K562 (cell line): ENCODE results near the gene MALAT1. TPM values are rescaled to one million over a fixed set of nuclear protein-coding genes. Genes with fewer than 3 reads are reported as not detected.

Experiments
- CREB3L1 ChIP-seq: fragments of 450-650 bp; IDR thresholded peaks from 2 replicates; pipeline ENCODE4 v1.6.1; 2014; ENCODE audit warnings: low read depth, mild to moderate bottlenecking, moderate library complexity, borderline replicate concordance
- DDX20 ChIP-seq: fragments of 450-650 bp; IDR thresholded peaks from 2 replicates; pipeline ENCODE4 v1.6.1; 2016; ENCODE audit warnings: missing genetic modification characterization, low read depth, mild to moderate bottlenecking, missing compliant biosample characterization, moderate library complexity
- HDAC8 ChIP-seq: fragments of 450-650 bp; IDR thresholded peaks from 2 replicates; pipeline ENCODE4 v1.6.1; 2016; ENCODE audit warnings: mild to moderate bottlenecking, missing genetic modification characterization, moderate library complexity, missing compliant biosample characterization
- NFE2 ChIP-seq: IDR thresholded peaks from 2 replicates; pipeline ENCODE4 v1.6.1; 2014; ENCODE audit warnings: antibody characterized with exemption, low read depth
- NFIC ChIP-seq: fragments of 450-650 bp; IDR thresholded peaks from 2 replicates; pipeline ENCODE4 v1.6.1; 2017; ENCODE audit warnings: mild to moderate bottlenecking, inconsistent platforms
- NRF1 ChIP-seq, 2 experiments: fragments of 450-650 bp; IDR thresholded peaks in 1 of 2; conservative IDR thresholded peaks in 1 of 2; 2 replicates each; pipeline ENCODE4 v1.6.1; 2014; ENCODE audit warnings: mild to moderate bottlenecking in 2 of 2
- PRPF4 ChIP-seq: fragments of 200-400 bp; formaldehyde crosslinking; IDR thresholded peaks from one replicate; pipeline ENCODE4 v1.6.1; 2017; ENCODE audit warnings: low read length, low read depth, mild to moderate bottlenecking; ENCODE audit not compliant: insufficient read depth, poor library complexity, severe bottlenecking
- RBM14 ChIP-seq: fragments of 200-400 bp; formaldehyde crosslinking; IDR thresholded peaks from 2 replicates; pipeline ENCODE4 v1.6.1; 2018; ENCODE audit warnings: low read depth, mild to moderate bottlenecking, low read length, moderate library complexity, borderline replicate concordance; ENCODE audit not compliant: insufficient read depth
- SLC30A9 ChIP-seq: fragments of 250-450 bp; sonication (Bioruptor Pico); IDR thresholded peaks from 2 replicates; pipeline ENCODE4 v1.8.0; 2022; ENCODE audit warnings: mild to moderate bottlenecking, moderate library complexity
- ZMIZ1 ChIP-seq, 2 experiments: fragments of 150-350 bp in 1 of 2; IDR thresholded peaks; 2 replicates each; pipeline ENCODE4 v1.6.1; 2012 to 2016; ENCODE audit warnings: low read depth in 2 of 2, low read length in 2 of 2, mild to moderate bottlenecking in 1 of 2, moderate library complexity in 1 of 2
- ZNF444 ChIP-seq: fragments of 250-450 bp; sonication (Bioruptor Pico); IDR thresholded peaks from 2 replicates; pipeline ENCODE4 v1.4.0; 2020; ENCODE audit warnings: mild to moderate bottlenecking, moderate library complexity
- ZNF609 ChIP-seq: sonication (generic); formaldehyde crosslinking; IDR thresholded peaks from 2 replicates; pipeline ENCODE4 v1.8.1; 2023; ENCODE audit warnings: missing genetic modification reagents, mild to moderate bottlenecking, borderline replicate concordance
- polyA plus RNA-seq, 8 experiments: library from polyadenylated mRNA; depleted of rRNA in 4 of 8; stranded (reverse) in 5 of 8; unstranded in 3 of 8; fragments of >200 nt; fragmentation: Nextera tagmentation in 2 of 8; fragmentation: Illumina TruSeq in 1 of 8; extraction: Ambion mirVana in 2 of 8; extraction: Trizol in 1 of 8; gene quantifications; 2 replicates each; pipeline versions ENCODE4 v1.2.1 to v1.2.3, GENCODE V29; 2011 to 2014; ENCODE audit warnings: inconsistent platforms in 1 of 8, missing spikeins in 1 of 8
- total RNA-seq, 7 experiments: library from RNA; depleted of rRNA in 6 of 7; stranded (reverse); fragments of >200 nt in 6 of 7; fragmentation: Illumina TruSeq in 2 of 7; extraction: Trizol in 2 of 7; gene quantifications; 2 replicates each; pipeline versions ENCODE4 v1.2.1 to v1.2.3, GENCODE V29; 2011 to 2021; ENCODE audit warnings: low replicate concordance in 1 of 7
- TF ChIP-seq, protein P1 (sequence below): fragments of 450-650 bp; IDR thresholded peaks from 2 replicates; pipeline ENCODE4 v1.7.1; 2018; ENCODE audit warnings: mild to moderate bottlenecking, low read depth; ENCODE audit not compliant: partially characterized antibody

Gene MALAT1
- total and polyA plus RNA-seq, 9 of the 15 experiments (the other 6 are each of a cell fraction or from before 2014, with no cell fraction given), result 363 to 8,715 (median 2,351) TPM

GRCh38 chr11:65496304-65497140 lies 2.3 kb upstream of the MALAT1 start (continued):
- TF ChIP-seq ZNF609, result no peak
- TF ChIP-seq ZMIZ1 (IDR thresholded peaks at IDR 0.05; ENCODE audit: low read depth in 2 of 2, low read length in 2 of 2), result no peak
- TF ChIP-seq ZNF444, result 0 out of 2 replicates have a peak, but pooled peaks have one; percentile 52
- TF ChIP-seq NFIC, result no peak
- no peak for TF ChIP-seq DDX20 (tag)
- TF ChIP-seq, protein P1, sequence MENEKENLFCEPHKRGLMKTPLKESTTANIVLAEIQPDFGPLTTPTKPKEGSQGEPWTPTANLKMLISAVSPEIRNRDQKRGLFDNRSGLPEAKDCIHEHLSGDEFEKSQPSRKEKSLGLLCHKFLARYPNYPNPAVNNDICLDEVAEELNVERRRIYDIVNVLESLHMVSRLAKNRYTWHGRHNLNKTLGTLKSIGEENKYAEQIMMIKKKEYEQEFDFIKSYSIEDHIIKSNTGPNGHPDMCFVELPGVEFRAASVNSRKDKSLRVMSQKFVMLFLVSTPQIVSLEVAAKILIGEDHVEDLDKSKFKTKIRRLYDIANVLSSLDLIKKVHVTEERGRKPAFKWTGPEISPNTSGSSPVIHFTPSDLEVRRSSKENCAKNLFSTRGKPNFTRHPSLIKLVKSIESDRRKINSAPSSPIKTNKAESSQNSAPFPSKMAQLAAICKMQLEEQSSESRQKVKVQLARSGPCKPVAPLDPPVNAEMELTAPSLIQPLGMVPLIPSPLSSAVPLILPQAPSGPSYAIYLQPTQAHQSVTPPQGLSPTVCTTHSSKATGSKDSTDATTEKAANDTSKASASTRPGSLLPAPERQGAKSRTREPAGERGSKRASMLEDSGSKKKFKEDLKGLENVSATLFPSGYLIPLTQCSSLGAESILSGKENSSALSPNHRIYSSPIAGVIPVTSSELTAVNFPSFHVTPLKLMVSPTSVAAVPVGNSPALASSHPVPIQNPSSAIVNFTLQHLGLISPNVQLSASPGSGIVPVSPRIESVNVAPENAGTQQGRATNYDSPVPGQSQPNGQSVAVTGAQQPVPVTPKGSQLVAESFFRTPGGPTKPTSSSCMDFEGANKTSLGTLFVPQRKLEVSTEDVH, result no peak
- TF ChIP-seq RBM14, result no peak
- TF ChIP-seq HDAC8 (tag), result no peak; the same call in 1 of the 2 replicates
- TF ChIP-seq NFE2, result no peak; the same call in 1 of the 2 replicates
- no peak for TF ChIP-seq CREB3L1
- no peak for TF ChIP-seq NRF1 (conservative IDR thresholded peaks at IDR 0.05 in 1 of 2, IDR thresholded peaks at IDR 0.05 in 1 of 2)
- TF ChIP-seq SLC30A9, result no peak
- TF ChIP-seq PRPF4, result no peak
